ENCODE results near the gene CCM2L. TPM values are rescaled to one million over a fixed set of nuclear protein-coding genes. Genes with fewer than 3 reads are reported as not detected.

The CCM2L gene
- polyA plus RNA-seq, 1 donor (not counting 4 experiments of a cell fraction or from before 2014, with no cell fraction given), result not detected

DNA sequence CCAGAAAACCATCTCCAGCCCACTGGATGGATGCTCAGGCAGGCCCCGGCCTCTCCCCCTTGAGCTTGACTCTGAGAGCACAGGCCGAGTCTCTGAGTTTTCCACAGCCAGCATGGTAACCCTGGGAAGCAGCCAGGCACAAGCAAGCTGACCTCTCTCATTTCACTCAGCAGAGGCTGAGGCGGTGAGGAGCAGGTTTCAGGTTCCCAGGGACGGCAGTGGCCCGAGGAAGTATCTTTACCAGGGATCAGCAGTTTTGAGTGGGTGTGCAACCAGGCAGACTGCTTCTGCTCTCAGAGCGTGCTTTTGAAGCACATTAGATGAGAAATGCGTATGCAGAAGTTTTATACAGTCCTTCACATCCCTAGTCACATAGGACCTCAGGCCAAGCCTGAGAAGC, 54.4 kb downstream of the CCM2L start:
- DNase-seq (ENCODE audit: low read depth, low spot score) (no peak), FAIRE-seq (no peak)
- no peak for TF ChIP-seq EZH2 (IDR thresholded peaks at IDR 0.05; ENCODE audit: low read length)
- TF ChIP-seq, protein P1, sequence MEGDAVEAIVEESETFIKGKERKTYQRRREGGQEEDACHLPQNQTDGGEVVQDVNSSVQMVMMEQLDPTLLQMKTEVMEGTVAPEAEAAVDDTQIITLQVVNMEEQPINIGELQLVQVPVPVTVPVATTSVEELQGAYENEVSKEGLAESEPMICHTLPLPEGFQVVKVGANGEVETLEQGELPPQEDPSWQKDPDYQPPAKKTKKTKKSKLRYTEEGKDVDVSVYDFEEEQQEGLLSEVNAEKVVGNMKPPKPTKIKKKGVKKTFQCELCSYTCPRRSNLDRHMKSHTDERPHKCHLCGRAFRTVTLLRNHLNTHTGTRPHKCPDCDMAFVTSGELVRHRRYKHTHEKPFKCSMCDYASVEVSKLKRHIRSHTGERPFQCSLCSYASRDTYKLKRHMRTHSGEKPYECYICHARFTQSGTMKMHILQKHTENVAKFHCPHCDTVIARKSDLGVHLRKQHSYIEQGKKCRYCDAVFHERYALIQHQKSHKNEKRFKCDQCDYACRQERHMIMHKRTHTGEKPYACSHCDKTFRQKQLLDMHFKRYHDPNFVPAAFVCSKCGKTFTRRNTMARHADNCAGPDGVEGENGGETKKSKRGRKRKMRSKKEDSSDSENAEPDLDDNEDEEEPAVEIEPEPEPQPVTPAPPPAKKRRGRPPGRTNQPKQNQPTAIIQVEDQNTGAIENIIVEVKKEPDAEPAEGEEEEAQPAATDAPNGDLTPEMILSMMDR (optimal IDR thresholded peaks at IDR 0.05 in 1 of 3, IDR thresholded peaks at IDR 0.05 in 1 of 3, conservative IDR thresholded peaks at IDR 0.05 in 1 of 3; ENCODE audit: extremely low read depth in 1 of 3, insufficient read depth in 2 of 3, low read length in 3 of 3), result no peak
- no peaks in the 10 kb centered on the region for H3K79me2 ChIP-seq (ENCODE audit: control insufficient read depth, insufficient read depth, low read length)
- H3K27me3 ChIP-seq (ENCODE audit: control insufficient read depth, extremely low read depth, insufficient read depth, low read length), result peaks cover 6% of the 10 kb centered on the region
- dilution Hi-C loops (cut with MboI; ENCODE audit: extremely low pct_ligation_motif_present, low sequenced_read_pairs), result no loop called here
- H3K4me1 ChIP-seq (ENCODE audit: control insufficient read depth, extremely low read depth, insufficient read depth, low read length), result no peaks in the 10 kb centered on the region
- no peak overlapping the region for H3K4me3 ChIP-seq (ENCODE audit: control insufficient read depth in 2 of 3, extremely low read depth in 1 of 3, insufficient read depth in 2 of 3, low read depth in 1 of 3, low read length in 3 of 3)
- no peaks in the 10 kb centered on the region for H4K20me1 ChIP-seq (ENCODE audit: control insufficient read depth, extremely low read depth, insufficient read depth, low read length)
- no peak overlapping the region for H3K27ac ChIP-seq (ENCODE audit: control insufficient read depth, insufficient read depth, low read length)
- H3K4me2 ChIP-seq (ENCODE audit: control insufficient read depth, extremely low read depth, insufficient read depth, low read depth, low read length), result no peak overlapping the region
- no peaks in the 10 kb centered on the region for H3K9me1 ChIP-seq (ENCODE audit: control insufficient read depth, extremely low read depth, insufficient read depth, low read length)
- no peaks in the 10 kb centered on the region for H3K36me3 ChIP-seq (ENCODE audit: control insufficient read depth in 2 of 2, extremely low read depth in 1 of 2, insufficient read depth in 2 of 2, low read length in 2 of 2)
- H3K9me3 ChIP-seq (ENCODE audit: control insufficient read depth, low read depth, low read length), result no peaks in the 10 kb centered on the region
- H3K9ac ChIP-seq (ENCODE audit: control insufficient read depth, extremely low read depth, insufficient read depth, low read length), result no peak overlapping the region
- H2AFZ ChIP-seq (ENCODE audit: control insufficient read depth, low read length), result no peak overlapping the region

DNA sequence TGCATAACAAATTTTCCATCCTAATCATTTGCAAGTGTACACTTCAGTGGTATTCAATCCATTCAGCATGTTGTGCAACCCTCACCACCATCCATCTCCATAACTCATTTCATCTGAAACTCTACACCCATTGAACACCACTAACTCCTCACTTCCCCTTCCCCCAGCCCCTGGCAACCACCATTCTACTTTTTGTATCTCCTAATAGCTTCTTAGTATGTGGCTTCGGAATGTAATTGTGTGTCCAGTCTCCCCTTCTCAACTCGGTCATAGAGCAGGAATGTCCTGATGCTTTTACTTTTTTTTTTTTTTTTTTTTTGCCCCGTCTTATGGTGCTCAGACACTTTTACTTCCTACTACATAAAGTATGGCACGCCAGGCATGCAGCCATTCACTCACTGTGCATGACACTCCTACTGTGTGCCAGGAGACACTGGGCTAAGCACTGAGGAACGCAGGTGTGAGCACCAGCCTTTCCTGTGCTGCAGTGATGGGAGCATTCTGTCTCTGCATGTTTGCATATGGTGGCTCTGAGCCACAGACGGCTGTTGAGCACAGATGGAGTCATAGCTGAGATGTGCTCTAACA, 57.1 kb downstream of the CCM2L start:
- Histone ChIP-seq H3K4me3 (ENCODE audit: control insufficient read depth in 2 of 3, extremely low read depth in 1 of 3, insufficient read depth in 2 of 3, low read depth in 1 of 3, low read length in 3 of 3) (no peak overlapping the region), H3K27ac (ENCODE audit: control insufficient read depth, insufficient read depth, low read length) (no peak overlapping the region), H3K4me2 (ENCODE audit: control insufficient read depth, extremely low read depth, insufficient read depth, low read depth, low read length) (no peak overlapping the region), H3K4me1 (ENCODE audit: control insufficient read depth, extremely low read depth, insufficient read depth, low read length) (no peaks in the 10 kb centered on the region), H3K27me3 (ENCODE audit: control insufficient read depth, extremely low read depth, insufficient read depth, low read length) (peaks cover 10% of the 10 kb centered on the region), H3K9ac (ENCODE audit: control insufficient read depth, extremely low read depth, insufficient read depth, low read length) (no peak overlapping the region), H2AFZ (ENCODE audit: control insufficient read depth, low read length) (no peak overlapping the region), H4K20me1 (ENCODE audit: control insufficient read depth, extremely low read depth, insufficient read depth, low read length) (no peaks in the 10 kb centered on the region), H3K9me3 (ENCODE audit: control insufficient read depth, low read depth, low read length) (no peaks in the 10 kb centered on the region), H3K79me2 (ENCODE audit: control insufficient read depth, insufficient read depth, low read length) (no peaks in the 10 kb centered on the region), H3K36me3 (ENCODE audit: control insufficient read depth in 2 of 2, extremely low read depth in 1 of 2, insufficient read depth in 2 of 2, low read length in 2 of 2) (no peaks in the 10 kb centered on the region), H3K9me1 (ENCODE audit: control insufficient read depth, extremely low read depth, insufficient read depth, low read length) (no peaks in the 10 kb centered on the region)
- TF ChIP-seq, protein P1 (optimal IDR thresholded peaks at IDR 0.05 in 1 of 3, IDR thresholded peaks at IDR 0.05 in 1 of 3, conservative IDR thresholded peaks at IDR 0.05 in 1 of 3; ENCODE audit: extremely low read depth in 1 of 3, insufficient read depth in 2 of 3, low read length in 3 of 3), result no peak
- no peak for TF ChIP-seq EZH2 (IDR thresholded peaks at IDR 0.05; ENCODE audit: low read length)
- dilution Hi-C loops (cut with MboI; ENCODE audit: extremely low pct_ligation_motif_present, low sequenced_read_pairs), result no loop called here
- DNase-seq (ENCODE audit: low read depth, low spot score), result no peak
- no peak for FAIRE-seq
